HFFc6 (cell line): ENCODE measurements around the gene NEK6. TPM values are rescaled to one million over a fixed set of nuclear protein-coding genes. Genes with fewer than 3 reads are reported as not detected.

Source experiments
- DNase-seq: peaks from one replicate; pipeline ENCODE4 v3.0.0-alpha.2; 2018
- H3K27ac Mint-ChIP-seq: 2 replicates; pipeline ENCODE4 v1.8.0; 2020; ENCODE audit warnings: mild to moderate bottlenecking, mixed read lengths
- H3K27me3 Mint-ChIP-seq: 2 replicates; pipeline ENCODE4 v1.8.0; 2021; ENCODE audit warnings: mild to moderate bottlenecking, moderate library complexity, mixed read lengths; ENCODE audit not compliant: insufficient read depth
- H3K36me3 Mint-ChIP-seq: 2 replicates; pipeline ENCODE4 v1.8.0; 2021; ENCODE audit warnings: low read depth, mixed read lengths
- H3K4me1 Mint-ChIP-seq: 2 replicates; pipeline ENCODE4 v1.8.0; 2020; ENCODE audit warnings: low read depth, mixed read lengths
- H3K4me3 Mint-ChIP-seq: 2 replicates; pipeline ENCODE4 v1.8.0; 2020; ENCODE audit warnings: mild to moderate bottlenecking, moderate library complexity, mixed read lengths
- H3K9me3 Mint-ChIP-seq: 2 replicates; pipeline ENCODE4 v1.8.0; 2020; ENCODE audit warnings: mild to moderate bottlenecking, mixed read lengths
- total RNA-seq, 6 experiments: library from RNA; stranded (reverse); fragmentation: NEBNext Ultra II Directional; extraction: Animal tissue kit (Norgen Biotek cat#: 25700); gene quantifications; 2 replicates in 1 of 6; 3 replicates in 5 of 6; pipeline ENCODE4 v1.2.3, GENCODE V29; 2021
- TF ChIP-seq, protein P1 (sequence below): fragments of 200-600 bp; sonication (generic); IDR thresholded peaks from 2 replicates; pipeline ENCODE4 v1.5.0; 2021; ENCODE audit warnings: antibody characterized with exemption, mild to moderate bottlenecking

Gene NEK6
- total RNA-seq, 6 experiments from 2014 or later = 66.5 to 81.1 (median 71.4) TPM

DNA sequence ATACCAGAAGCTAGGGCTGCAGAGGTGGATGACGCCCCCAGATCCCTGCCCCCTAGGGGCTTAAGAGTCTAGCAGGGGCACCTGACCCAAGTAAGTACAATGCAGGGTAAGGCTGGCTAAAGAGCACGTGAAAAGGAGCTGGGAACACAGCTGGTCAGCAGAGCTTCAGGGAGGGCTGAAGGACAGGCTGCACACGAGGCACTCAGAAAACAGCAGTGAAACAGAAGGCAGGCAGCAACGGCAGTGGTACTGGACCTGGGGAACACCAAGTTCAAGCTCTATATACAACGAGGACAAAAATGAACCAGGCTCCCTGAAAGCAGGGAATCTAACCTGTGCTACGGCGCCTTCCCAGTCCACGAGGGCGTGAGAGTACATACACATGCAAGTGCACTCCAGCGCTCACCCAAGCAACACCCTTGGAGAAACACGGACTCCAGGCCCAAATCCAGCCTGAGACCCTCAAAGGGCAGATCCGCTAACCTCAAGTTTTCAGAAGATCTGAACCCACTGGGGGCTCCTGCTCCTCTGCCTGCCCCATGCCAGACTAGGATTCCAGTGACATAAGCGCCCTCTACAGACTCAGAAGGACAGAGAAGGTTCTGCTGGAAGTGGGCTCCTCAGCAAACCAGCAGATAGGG lies 100.1 kb downstream of the NEK6 start:
- peak overlapping the region; percentile 62; the same call in 1 of the 2 replicates for H3K27ac Mint-ChIP-seq
- H3K4me3 Mint-ChIP-seq = peak overlapping the region; percentile 40; the same call in 1 of the 2 replicates
- no peaks in the 10 kb centered on the region for H3K9me3 Mint-ChIP-seq
- H3K4me1 Mint-ChIP-seq = peaks cover 35% of the 10 kb centered on the region
- TF ChIP-seq, protein P1, sequence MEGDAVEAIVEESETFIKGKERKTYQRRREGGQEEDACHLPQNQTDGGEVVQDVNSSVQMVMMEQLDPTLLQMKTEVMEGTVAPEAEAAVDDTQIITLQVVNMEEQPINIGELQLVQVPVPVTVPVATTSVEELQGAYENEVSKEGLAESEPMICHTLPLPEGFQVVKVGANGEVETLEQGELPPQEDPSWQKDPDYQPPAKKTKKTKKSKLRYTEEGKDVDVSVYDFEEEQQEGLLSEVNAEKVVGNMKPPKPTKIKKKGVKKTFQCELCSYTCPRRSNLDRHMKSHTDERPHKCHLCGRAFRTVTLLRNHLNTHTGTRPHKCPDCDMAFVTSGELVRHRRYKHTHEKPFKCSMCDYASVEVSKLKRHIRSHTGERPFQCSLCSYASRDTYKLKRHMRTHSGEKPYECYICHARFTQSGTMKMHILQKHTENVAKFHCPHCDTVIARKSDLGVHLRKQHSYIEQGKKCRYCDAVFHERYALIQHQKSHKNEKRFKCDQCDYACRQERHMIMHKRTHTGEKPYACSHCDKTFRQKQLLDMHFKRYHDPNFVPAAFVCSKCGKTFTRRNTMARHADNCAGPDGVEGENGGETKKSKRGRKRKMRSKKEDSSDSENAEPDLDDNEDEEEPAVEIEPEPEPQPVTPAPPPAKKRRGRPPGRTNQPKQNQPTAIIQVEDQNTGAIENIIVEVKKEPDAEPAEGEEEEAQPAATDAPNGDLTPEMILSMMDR = peak; percentile 48
- DNase-seq = no peak
- H3K27me3 Mint-ChIP-seq = peaks cover 9% of the 10 kb centered on the region
- H3K36me3 Mint-ChIP-seq = peaks cover 21% of the 10 kb centered on the region; the same call in 1 of the 2 replicates

- Mint-ChIP-seq H3K27me3 (peaks cover 9% of the 10 kb centered on the region), H3K27ac (peak overlapping the region; percentile 17), H3K4me1 (peaks cover 42% of the 10 kb centered on the region), H3K36me3 (peaks cover 25% of the 10 kb centered on the region; the same call in 1 of the 2 replicates), H3K4me3 (no peak overlapping the region), H3K9me3 (no peaks in the 10 kb centered on the region)
- DNase-seq = no peak
- TF ChIP-seq, protein P1 = no peak
These were observed 100.9 kb downstream of the NEK6 start for GRCh38 chr9:124358631-124359030.

DNA sequence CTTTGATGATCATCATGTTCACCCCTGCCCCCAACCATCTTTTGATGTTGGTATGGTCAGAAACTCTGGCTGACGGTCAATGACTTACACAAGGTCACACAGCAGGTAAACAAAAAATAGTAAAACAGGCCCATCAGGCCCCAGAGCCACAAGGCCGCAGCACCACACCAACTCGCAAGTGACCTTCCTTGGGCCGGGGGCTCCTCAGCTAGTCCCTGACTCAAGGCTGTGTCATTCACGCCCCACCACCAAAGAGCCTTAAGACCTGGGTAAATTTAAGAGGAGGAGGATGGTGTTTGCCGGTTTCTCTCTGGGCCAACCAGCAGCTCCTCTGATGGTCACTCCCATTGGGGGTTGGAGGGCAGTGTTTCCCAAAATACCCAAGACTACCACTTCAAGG lies 101.7 kb downstream of the NEK6 start:
- Mint-ChIP-seq H3K27me3 (peaks cover 7% of the 10 kb centered on the region), H3K4me1 (peaks cover 37% of the 10 kb centered on the region), H3K27ac (no peak overlapping the region; the same call in 1 of the 2 replicates), H3K9me3 (no peaks in the 10 kb centered on the region), H3K36me3 (peaks cover 24% of the 10 kb centered on the region; the same call in 1 of the 2 replicates), H3K4me3 (no peak overlapping the region)
- TF ChIP-seq, protein P1 = no peak
- DNase-seq = no peak

GRCh38 chr9:124359855-124360678 lies 102.3 kb downstream of the NEK6 start:
- Mint-ChIP-seq H3K4me1 (peaks cover 37% of the 10 kb centered on the region), H3K4me3 (no peak overlapping the region), H3K27me3 (peaks cover 4% of the 10 kb centered on the region), H3K36me3 (peaks cover 27% of the 10 kb centered on the region), H3K9me3 (no peaks in the 10 kb centered on the region), H3K27ac (no peak overlapping the region)
- TF ChIP-seq, protein P1 = no peak
- no peak for DNase-seq

- no peak overlapping the region for H3K4me3 Mint-ChIP-seq
- peaks cover 37% of the 10 kb centered on the region for H3K4me1 Mint-ChIP-seq
- TF ChIP-seq, protein P1 = no peak
- no peaks in the 10 kb centered on the region for H3K9me3 Mint-ChIP-seq
- DNase-seq = no peak
- peaks cover 4% of the 10 kb centered on the region for H3K27me3 Mint-ChIP-seq
- peaks cover 30% of the 10 kb centered on the region for H3K36me3 Mint-ChIP-seq
- H3K27ac Mint-ChIP-seq = no peak overlapping the region
These were observed 103.4 kb downstream of the NEK6 start for GRCh38 chr9:124361128-124361527.
